Measurements from ENCODE around the gene DNASE2B.
"Not testable (repeated sequence)": the region's sequence is repeated elsewhere in the genome, so short reads cannot be mapped to it uniquely, and the experiment has no call there.

Gene DNASE2B

GRCh38 chr1:84412316-84412942, 14.1 kb downstream of the DNASE2B start:
- peak; percentile 80 for DNase-seq (ENCODE audit: low read depth)

- no peak for DNase-seq (ENCODE audit: low read depth)
These were observed 17.1 kb downstream of the DNASE2B start for GRCh38 chr1:84415396-84415795.

- DNase-seq (ENCODE audit: low read depth): no peak
These were observed 24.6 kb downstream of the DNASE2B start for GRCh38 chr1:84422909-84423308.

GRCh38 chr1:84424513-84425149, 26.3 kb downstream of the DNASE2B start:
- DNase-seq (ENCODE audit: low read depth): no peak

GRCh38 chr1:84425150-84425896, 27.0 kb downstream of the DNASE2B start:
- no peak for DNase-seq (ENCODE audit: low read depth)

- no peak for DNase-seq (ENCODE audit: low read depth)
These were observed 28.1 kb downstream of the DNASE2B start for GRCh38 chr1:84426376-84426775.

GRCh38 chr1:84427250-84428188, 29.2 kb downstream of the DNASE2B start:
- no peak for DNase-seq (ENCODE audit: low read depth)

GRCh38 chr1:84428235-84428634, 30.0 kb downstream of the DNASE2B start:
- DNase-seq (ENCODE audit: low read depth): no peak

- no peak for DNase-seq (ENCODE audit: low read depth)
These were observed 30.9 kb downstream of the DNASE2B start for GRCh38 chr1:84429231-84429630.

GRCh38 chr1:84430546-84430945, 32.3 kb downstream of the DNASE2B start:
- DNase-seq (ENCODE audit: low read depth): no peak

- peak; percentile 57 for DNase-seq (ENCODE audit: low read depth)
These were observed 35.2 kb downstream of the DNASE2B start for GRCh38 chr1:84433258-84434080.

GRCh38 chr1:84434081-84434769, 35.9 kb downstream of the DNASE2B start:
- DNase-seq (ENCODE audit: low read depth): no peak

GRCh38 chr1:84434801-84435549, 36.7 kb downstream of the DNASE2B start:
- DNase-seq (ENCODE audit: low read depth): no peak

- DNase-seq (ENCODE audit: low read depth): no peak
These were observed 38.8 kb downstream of the DNASE2B start for GRCh38 chr1:84436876-84437655.

GRCh38 chr1:84442256-84442655, 44.0 kb downstream of the DNASE2B start:
- peak; percentile 73 for DNase-seq (ENCODE audit: low read depth)

GRCh38 chr1:84442747-84443646, 44.7 kb downstream of the DNASE2B start:
- DNase-seq (ENCODE audit: low read depth): not testable (repeated sequence)

- DNase-seq (ENCODE audit: low read depth): not testable (repeated sequence)
These were observed 50.4 kb downstream of the DNASE2B start for GRCh38 chr1:84448704-84449103.

- no peak for DNase-seq (ENCODE audit: low read depth)
These were observed 52.6 kb downstream of the DNASE2B start for GRCh38 chr1:84450910-84451309.

Measured in HS-27A (cell line).